HEK293 (cell line): ENCODE measurements around the gene PPP1CA.
A peak's percentile ranks its signal among the peaks of the same experiment; 100 is the strongest.

Experiments used
- BCL6B ChIP-seq: fragments of 450-650 bp; formaldehyde crosslinking; IDR thresholded peaks from 2 replicates; pipeline ENCODE4 v1.5.1; 2017; ENCODE audit warnings: missing biosample characterization, missing genetic modification characterization
- HIC1 ChIP-seq: fragments of 450-650 bp; formaldehyde crosslinking; IDR thresholded peaks from 2 replicates; pipeline ENCODE4 v1.5.1; 2016; ENCODE audit warnings: missing biosample characterization, missing genetic modification characterization
- INSM2 ChIP-seq: fragments of 450-650 bp; formaldehyde crosslinking; IDR thresholded peaks from 2 replicates; pipeline ENCODE4 v1.5.1; 2016; ENCODE audit warnings: missing biosample characterization, missing genetic modification characterization
- KLF10 ChIP-seq: fragments of 450-650 bp; IDR thresholded peaks from 2 replicates; pipeline ENCODE4 v1.5.1; 2018; ENCODE audit warnings: missing biosample characterization, mild to moderate bottlenecking, missing genetic modification characterization
- SALL2 ChIP-seq: fragments of 450-650 bp; formaldehyde crosslinking; IDR thresholded peaks from 2 replicates; pipeline ENCODE4 v1.5.0; 2017; ENCODE audit warnings: missing biosample characterization, mild to moderate bottlenecking, missing genetic modification characterization, borderline replicate concordance
- SP3 ChIP-seq: fragments of 450-650 bp; formaldehyde crosslinking; IDR thresholded peaks from 2 replicates; pipeline ENCODE4 v1.5.1; 2016; ENCODE audit warnings: missing biosample characterization, missing genetic modification characterization
- YY1 ChIP-seq: fragments of 450-650 bp; formaldehyde crosslinking; IDR thresholded peaks from 2 replicates; pipeline ENCODE4 v1.5.1; 2018; ENCODE audit warnings: missing biosample characterization, missing genetic modification characterization
- YY2 ChIP-seq: fragments of 450-650 bp; formaldehyde crosslinking; IDR thresholded peaks from 2 replicates; pipeline ENCODE4 v1.5.1; 2016; ENCODE audit warnings: missing biosample characterization, missing genetic modification characterization
- ZBTB11 ChIP-seq: fragments of 450-650 bp; formaldehyde crosslinking; conservative IDR thresholded peaks from 2 replicates; pipeline ENCODE4 v1.5.1; 2016; ENCODE audit warnings: low read depth, missing biosample characterization, missing genetic modification characterization
- ZBTB26 ChIP-seq: fragments of 450-650 bp; formaldehyde crosslinking; optimal IDR thresholded peaks from 2 replicates; pipeline ENCODE3; 2016; ENCODE audit warnings: missing biosample characterization, mild to moderate bottlenecking, missing genetic modification characterization
- ZNF24 ChIP-seq: fragments of 450-650 bp; formaldehyde crosslinking; IDR thresholded peaks from 2 replicates; pipeline ENCODE4 v1.5.1; 2016; ENCODE audit warnings: missing biosample characterization, missing genetic modification characterization
- ZNF266 ChIP-seq: fragments of 450-650 bp; formaldehyde crosslinking; IDR thresholded peaks from 2 replicates; pipeline ENCODE4 v1.5.1; 2016; ENCODE audit warnings: missing biosample characterization, missing genetic modification characterization, low read depth
- ZNF311 ChIP-seq: fragments of 450-650 bp; formaldehyde crosslinking; IDR thresholded peaks from 2 replicates; pipeline ENCODE4 v1.5.1; 2017; ENCODE audit warnings: missing biosample characterization, missing genetic modification characterization, borderline replicate concordance
- ZNF341 ChIP-seq: fragments of 450-650 bp; formaldehyde crosslinking; IDR thresholded peaks from 2 replicates; pipeline ENCODE4; 2016; ENCODE audit warnings: low read depth, missing biosample characterization, missing genetic modification characterization
- ZNF362 ChIP-seq: fragments of 450-650 bp; formaldehyde crosslinking; IDR thresholded peaks from 2 replicates; pipeline ENCODE4 v1.5.1; 2016; ENCODE audit warnings: missing biosample characterization, missing genetic modification characterization
- ZNF394 ChIP-seq: fragments of 450-650 bp; formaldehyde crosslinking; IDR thresholded peaks from 2 replicates; pipeline ENCODE4 v1.5.1; 2016; ENCODE audit warnings: missing biosample characterization, missing genetic modification characterization, mild to moderate bottlenecking, moderate library complexity, borderline replicate concordance
- ZNF488 ChIP-seq: fragments of 450-650 bp; formaldehyde crosslinking; IDR thresholded peaks from 2 replicates; pipeline ENCODE4 v1.5.1; 2016; ENCODE audit warnings: missing biosample characterization, missing genetic modification characterization
- ZNF639 ChIP-seq: fragments of 450-650 bp; formaldehyde crosslinking; IDR thresholded peaks from 2 replicates; pipeline ENCODE4 v1.5.1; 2016; ENCODE audit warnings: missing biosample characterization, missing genetic modification characterization
- ZNF654 ChIP-seq: fragments of 450-650 bp; formaldehyde crosslinking; IDR thresholded peaks from 2 replicates; pipeline ENCODE4 v1.5.1; 2016; ENCODE audit warnings: low read depth, missing biosample characterization, missing genetic modification characterization
- ZNF785 ChIP-seq: fragments of 450-650 bp; formaldehyde crosslinking; IDR thresholded peaks from 2 replicates; pipeline ENCODE4 v1.5.1; 2016; ENCODE audit warnings: missing biosample characterization, missing genetic modification characterization
- ZNF837 ChIP-seq: fragments of 450-650 bp; formaldehyde crosslinking; IDR thresholded peaks from 2 replicates; pipeline ENCODE4 v1.5.1; 2016; ENCODE audit warnings: missing biosample characterization, missing genetic modification characterization
- ZNF843 ChIP-seq: fragments of 450-650 bp; formaldehyde crosslinking; IDR thresholded peaks from 2 replicates; pipeline ENCODE4 v1.5.1; 2016; ENCODE audit warnings: missing biosample characterization, missing genetic modification characterization
- ZSCAN23 ChIP-seq: fragments of 450-650 bp; formaldehyde crosslinking; IDR thresholded peaks from 2 replicates; pipeline ENCODE4 v1.5.1; 2016; ENCODE audit warnings: missing biosample characterization, missing genetic modification characterization
- ZSCAN30 ChIP-seq: fragments of 450-650 bp; IDR thresholded peaks from 2 replicates; pipeline ENCODE4 v1.5.1; 2018; ENCODE audit warnings: missing biosample characterization, mild to moderate bottlenecking, missing genetic modification characterization, moderate library complexity

The PPP1CA gene

GRCh38 chr11:67391304-67392182 is 10.1 kb downstream of the PPP1CA start, which contains the start of gene RAD9A (continued):
- TF ChIP-seq YY1 (tag by site-specific recombination) (no peak), ZNF311 (tag by site-specific recombination) (no peak), ZSCAN23 (no peak), ZNF488 (0 out of 2 replicates have a peak, but pooled peaks have one; percentile 28), ZNF654 (tag by site-specific recombination) (no peak), INSM2 (tag by site-specific recombination) (peak; percentile 77), HIC1 (peak; percentile 45; the same call in 1 of the 2 replicates), SALL2 (tag by site-specific recombination) (no peak), ZNF394 (peak; percentile 95), SP3 (peak; percentile 65), ZNF362 (tag by site-specific recombination) (no peak), ZNF341 (tag by site-specific recombination) (peak; percentile 45; the same call in 1 of the 2 replicates), ZSCAN30 (tag by site-specific recombination) (0 out of 2 replicates have a peak, but pooled peaks have one; percentile 35), ZNF639 (tag by site-specific recombination) (no peak), ZNF785 (tag by site-specific recombination) (no peak), ZBTB26 (tag by site-specific recombination) (peak; percentile 67), KLF10 (peak; percentile 91), ZNF843 (tag by site-specific recombination) (peak; percentile 54; the same call in 1 of the 2 replicates), ZNF24 (tag by site-specific recombination) (peak; percentile 92), ZNF266 (tag by site-specific recombination) (no peak), ZNF837 (no peak), BCL6B (no peak), ZBTB11 (no peak), YY2 (tag by site-specific recombination) (no peak)
